Measurements from ENCODE around the gene PNKP.

The PNKP gene

GRCh38 chr19:49866933-49867782 lies at the start of gene PNKP:
TSS of gene PNKP (minus strand) at chr19:49867576. CDS start at chr19:49867204, 372 bp downstream.
- Histone ChIP-seq H3K9me3 (ENCODE audit: control insufficient read depth, insufficient read depth, low read length) (no peaks in the 10 kb centered on the region), H3K4me1 (ENCODE audit: control insufficient read depth, low read length) (peaks cover 48% of the 10 kb centered on the region), H3F3A (ENCODE audit: control insufficient read depth, insufficient read depth) (peaks cover 11% of the 10 kb centered on the region), H3K4me3 (ENCODE audit: low read length) (peak within 1 kb of the TSS; percentile 89), H3K79me2 (ENCODE audit: control insufficient read depth, low read length) (peaks cover 53% of the 10 kb centered on the region), H3K4me2 (ENCODE audit: low read length) (peak within 1 kb of the TSS; percentile 98), H3K27ac (ENCODE audit: low read depth, low read length) (peak within 1 kb of the TSS; percentile 91), H4K20me1 (ENCODE audit: control insufficient read depth, insufficient read depth, low read depth, low read length) (0 out of 2 replicates have a peak, but pooled peaks cover 10% of the 10 kb centered on the region), H3K9me2 (replicated peaks; ENCODE audit: control insufficient read depth, low read length) (no peaks in the 10 kb centered on the region), H3K27me3 (ENCODE audit: control insufficient read depth, low read length) (no peaks in the 10 kb centered on the region), H3K36me3 (ENCODE audit: control insufficient read depth, low read length) (peaks cover 41% of the 10 kb centered on the region)
- TF ChIP-seq CTCF (IDR thresholded peaks at IDR 0.05; ENCODE audit: low read depth, low read length, poor library complexity, severe bottlenecking) (peak; percentile 27), EZH2phosphoT487 (IDR thresholded peaks at IDR 0.05; ENCODE audit: borderline replicate concordance, low read length) (no peak)

DNA sequence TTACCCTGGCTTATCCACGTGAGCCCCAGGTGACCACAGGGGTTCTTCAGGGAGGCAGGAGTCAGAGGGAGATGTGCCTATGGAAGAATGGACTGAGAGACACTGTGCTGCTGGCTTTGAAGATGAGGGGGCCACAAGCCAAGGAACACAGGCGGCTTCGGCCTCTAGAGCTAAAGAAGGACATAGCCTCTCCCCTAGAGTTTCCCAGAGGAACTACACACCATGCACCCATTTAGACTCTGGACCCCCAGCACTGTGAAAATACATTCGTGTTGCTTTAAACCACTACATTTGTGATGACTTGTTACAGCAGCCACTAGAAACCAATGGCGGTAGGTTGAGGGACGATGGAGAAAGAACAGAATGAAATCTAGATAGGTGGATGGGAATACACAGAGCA lies 47.9 kb upstream of the PNKP start:
- Histone ChIP-seq H3K27me3 (ENCODE audit: control insufficient read depth, low read length) (no peaks in the 10 kb centered on the region), H3K79me2 (ENCODE audit: control insufficient read depth, low read length) (peaks cover 91% of the 10 kb centered on the region), H3K4me2 (ENCODE audit: low read length) (no peak overlapping the region), H3K9me3 (ENCODE audit: control insufficient read depth, insufficient read depth, low read length) (no peaks in the 10 kb centered on the region), H3K27ac (ENCODE audit: low read depth, low read length) (no peak overlapping the region), H4K20me1 (ENCODE audit: control insufficient read depth, insufficient read depth, low read depth, low read length) (peaks cover 25% of the 10 kb centered on the region; the same call in 1 of the 2 replicates), H3F3A (ENCODE audit: control insufficient read depth, insufficient read depth) (0 out of 2 replicates have a peak, but pooled peaks cover 2% of the 10 kb centered on the region), H3K4me3 (ENCODE audit: low read length) (no peak overlapping the region), H3K4me1 (ENCODE audit: control insufficient read depth, low read length) (peaks cover 34% of the 10 kb centered on the region), H3K36me3 (ENCODE audit: control insufficient read depth, low read length) (peaks cover 82% of the 10 kb centered on the region), H3K9me2 (replicated peaks; ENCODE audit: control insufficient read depth, low read length) (no peaks in the 10 kb centered on the region)
- TF ChIP-seq EZH2phosphoT487 (IDR thresholded peaks at IDR 0.05; ENCODE audit: borderline replicate concordance, low read length): no peak
- peak; percentile 39 for TF ChIP-seq CTCF (IDR thresholded peaks at IDR 0.05; ENCODE audit: low read depth, low read length, poor library complexity, severe bottlenecking)

- Histone ChIP-seq H3K36me3 (ENCODE audit: control insufficient read depth, low read length) (peaks cover 91% of the 10 kb centered on the region), H3K79me2 (ENCODE audit: control insufficient read depth, low read length) (peaks cover 92% of the 10 kb centered on the region), H3K9me3 (ENCODE audit: control insufficient read depth, insufficient read depth, low read length) (no peaks in the 10 kb centered on the region), H3F3A (ENCODE audit: control insufficient read depth, insufficient read depth) (0 out of 2 replicates have a peak, but pooled peaks cover 2% of the 10 kb centered on the region), H3K4me1 (ENCODE audit: control insufficient read depth, low read length) (peaks cover 50% of the 10 kb centered on the region), H3K9me2 (replicated peaks; ENCODE audit: control insufficient read depth, low read length) (no peaks in the 10 kb centered on the region), H3K27ac (ENCODE audit: low read depth, low read length) (no peak overlapping the region), H3K27me3 (ENCODE audit: control insufficient read depth, low read length) (no peaks in the 10 kb centered on the region), H4K20me1 (ENCODE audit: control insufficient read depth, insufficient read depth, low read depth, low read length) (peaks cover 25% of the 10 kb centered on the region; the same call in 1 of the 2 replicates), H3K4me2 (ENCODE audit: low read length) (no peak overlapping the region), H3K4me3 (ENCODE audit: low read length) (no peak overlapping the region)
- TF ChIP-seq CTCF (IDR thresholded peaks at IDR 0.05; ENCODE audit: low read depth, low read length, poor library complexity, severe bottlenecking): no peak
- no peak for TF ChIP-seq EZH2phosphoT487 (IDR thresholded peaks at IDR 0.05; ENCODE audit: borderline replicate concordance, low read length)
Observed at GRCh38 chr19:49913720-49914119, 46.3 kb upstream of the PNKP start.
